HK-2 (cell line): Measurements from ENCODE around the gene UBE2Q2.
A peak's percentile ranks its signal among the peaks of the same experiment; 100 is the strongest.
"Not testable (repeated sequence)": the region's sequence is repeated elsewhere in the genome, so short reads cannot be mapped to it uniquely, and the experiment has no call there.

Experiments used
- DNase-seq: peaks from one replicate; pipeline ENCODE4 v3.0.0-alpha.2; 2018; ENCODE audit not compliant: unreplicated experiment

The UBE2Q2 gene

GRCh38 chr15:75842722-75843677 lies at the start of gene UBE2Q2:
Gene UBE2Q2, plus strand, starts transcription at chr15:75843447. Its CDS starts 220 bp downstream, at chr15:75843667.
- DNase-seq: peak; percentile 42

- DNase-seq: no peak
These were observed 46.9 kb upstream of the UBE2Q2 start for GRCh38 chr15:75796321-75796720.

- not testable (repeated sequence) for DNase-seq
These were observed 46.1 kb upstream of the UBE2Q2 start for GRCh38 chr15:75797146-75797545.

- DNase-seq: no peak
These were observed 44.1 kb upstream of the UBE2Q2 start for GRCh38 chr15:75799190-75799589.

- DNase-seq: not testable (repeated sequence)
These were observed 42.8 kb upstream of the UBE2Q2 start for GRCh38 chr15:75800409-75800808.

- DNase-seq: peak; percentile 71
These were observed 41.2 kb upstream of the UBE2Q2 start for GRCh38 chr15:75801859-75802593.

- not testable (repeated sequence) for DNase-seq
These were observed 35.8 kb upstream of the UBE2Q2 start for GRCh38 chr15:75807486-75807885.

- DNase-seq: not testable (repeated sequence)
These were observed 35.2 kb upstream of the UBE2Q2 start for GRCh38 chr15:75808009-75808408.

- no peak for DNase-seq
These were observed 34.7 kb upstream of the UBE2Q2 start for GRCh38 chr15:75808563-75808962.

GRCh38 chr15:75809986-75810750 lies 33.1 kb upstream of the UBE2Q2 start:
- DNase-seq: peak; percentile 21

- no peak for DNase-seq
These were observed 32.3 kb upstream of the UBE2Q2 start for GRCh38 chr15:75810874-75811498.

- no peak for DNase-seq
These were observed 31.6 kb upstream of the UBE2Q2 start for GRCh38 chr15:75811626-75812025.

- DNase-seq: no peak
These were observed 28.5 kb upstream of the UBE2Q2 start for GRCh38 chr15:75814794-75815193.

- no peak for DNase-seq
These were observed 27.2 kb upstream of the UBE2Q2 start for GRCh38 chr15:75815811-75816719.

- no peak for DNase-seq
These were observed 25.9 kb upstream of the UBE2Q2 start for GRCh38 chr15:75817138-75817935.

- DNase-seq: no peak
These were observed 23.0 kb upstream of the UBE2Q2 start for GRCh38 chr15:75820206-75820605.

- no peak for DNase-seq
These were observed 21.4 kb upstream of the UBE2Q2 start for GRCh38 chr15:75821786-75822345.

GRCh38 chr15:75822685-75823278 lies 20.5 kb upstream of the UBE2Q2 start:
- no peak for DNase-seq
